GM12878 (cell line): ENCODE measurements around the gene SETBP1. TPM values are rescaled to one million over a fixed set of nuclear protein-coding genes. Genes with fewer than 3 reads are reported as not detected.

ENCODE experiments used
- ATAC-seq: fragments of 200-7000 bp; cut with Tn5 transposase; 3 replicates; pipeline ENCODE4 v1.9.1; 2020; ENCODE audit warnings: mild to moderate bottlenecking, moderate library complexity
- BruUV-seq: library from RNA; stranded (reverse); fragments of 400-500 nt; replicated peaks from 2 replicates; lab custom pipeline; 2021; lab: Mats Ljungman, UMichigan
- CTCF ChIA-PET: fragments of 300-600 bp; sonication (Branson Sonifier 250); formaldehyde crosslinking; extraction: SDS; loops from one replicate; lab custom pipeline; 2021; ENCODE audit warnings: inconsistent platforms; lab: Yijun Ruan, JAX
- POLR2A ChIA-PET: fragments of 350-600 bp; formaldehyde crosslinking; extraction: SDS; loops from one replicate; lab custom pipeline; 2021; ENCODE audit warnings: inconsistent platforms; lab: Charles Lee
- RAD21 ChIA-PET: fragments of 300-600 bp; sonication (Branson Sonifier 250); formaldehyde crosslinking; loops from one replicate; lab custom pipeline; 2023; ENCODE audit warnings: antibody characterized with exemption; ENCODE audit not compliant: unreplicated experiment; lab: Charles Lee
- SMC1A ChIA-PET: fragments of 300-600 bp; sonication (Branson Sonifier 250); formaldehyde crosslinking; loops from one replicate; lab custom pipeline; 2023; ENCODE audit not compliant: unreplicated experiment, uncharacterized antibody; lab: Charles Lee
- DNase-seq: peaks from one replicate; pipeline ENCODE4 v3.0.0-alpha.2; 2011; ENCODE audit warnings: low read depth, low spot score
- FAIRE-seq: peaks from 3 replicates; lab custom pipeline; 2011; peaks lifted over from hg19 to GRCh38; lab: Jason Lieb, UNC
- H2AFZ ChIP-seq: 2 replicates; pipeline ENCODE4 v1.6.0; 2011; ENCODE audit warnings: low read depth, low read length, control low read depth; ENCODE audit not compliant: control insufficient read depth
- H3K27ac ChIP-seq: 2 replicates; pipeline ENCODE4 v1.5.1; 2011; ENCODE audit warnings: control low read depth; ENCODE audit not compliant: control insufficient read depth, insufficient read depth
- H3K27me3 ChIP-seq, 2 experiments: replicated peaks in 1 of 2; 2 replicates each; pipeline versions ENCODE4 v1.6.0 to v1.6.1; 2011; ENCODE audit warnings: low read length in 1 of 2; ENCODE audit not compliant: control insufficient read depth in 2 of 2, insufficient read depth in 2 of 2
- H3K36me3 ChIP-seq, 2 experiments: 2 replicates each; pipeline ENCODE4 v1.5.1; 2011; ENCODE audit warnings: low read length in 1 of 2; ENCODE audit not compliant: control insufficient read depth in 2 of 2, insufficient read depth in 2 of 2
- H3K4me1 ChIP-seq: 2 replicates; pipeline ENCODE4 v1.6.1; 2011; ENCODE audit warnings: mild to moderate bottlenecking, low read length, moderate library complexity, mixed read lengths; ENCODE audit not compliant: control insufficient read depth, insufficient read depth
- H3K4me2 ChIP-seq: 2 replicates; pipeline ENCODE4 v1.6.0; 2011; ENCODE audit warnings: control low read depth; ENCODE audit not compliant: control insufficient read depth, insufficient read depth
- H3K4me3 ChIP-seq: fragments of 200-600 bp; sonication (generic); 2 replicates; pipeline ENCODE4 v1.5.1; 2016
- H3K79me2 ChIP-seq: 2 replicates; pipeline ENCODE4 v1.6.0; 2011; ENCODE audit warnings: low read length; ENCODE audit not compliant: control insufficient read depth, insufficient read depth
- H3K9ac ChIP-seq: 2 replicates; pipeline ENCODE4 v1.8.0; 2011; ENCODE audit warnings: low read length, control low read depth, mixed read lengths; ENCODE audit not compliant: control insufficient read depth, insufficient read depth
- H3K9me3 ChIP-seq: replicated peaks from 3 replicates; pipeline ENCODE4 v1.5.1; 2011; ENCODE audit warnings: mild to moderate bottlenecking, low read length; ENCODE audit not compliant: control insufficient read depth, insufficient read depth
- H4K20me1 ChIP-seq: 2 replicates; pipeline ENCODE4 v1.6.0; 2011; ENCODE audit not compliant: control insufficient read depth, insufficient read depth
- CBFB ChIP-seq: IDR thresholded peaks from 2 replicates; pipeline ENCODE4 v1.6.1; 2016; ENCODE audit warnings: antibody characterized with exemption, low read depth
- MXI1 ChIP-seq: fragments of 150-350 bp; IDR thresholded peaks from 2 replicates; pipeline ENCODE4 v1.6.1; 2011; ENCODE audit warnings: low read depth, mild to moderate bottlenecking, inconsistent platforms, low read length, improper control_type of control experiment
- NFXL1 ChIP-seq: fragments of 450-650 bp; IDR thresholded peaks from 2 replicates; pipeline ENCODE4 v1.6.1; 2017; ENCODE audit warnings: antibody characterized with exemption, mild to moderate bottlenecking, borderline replicate concordance
- NFYA ChIP-seq: IDR thresholded peaks from 2 replicates; pipeline ENCODE4 v1.6.1; 2011; ENCODE audit warnings: low read depth, mild to moderate bottlenecking, low read length, improper control_type of control experiment, borderline replicate concordance
- SMARCA5 ChIP-seq: fragments of 450-650 bp; IDR thresholded peaks from 2 replicates; pipeline ENCODE4 v1.6.1; 2017; ENCODE audit warnings: mild to moderate bottlenecking
- WGBS: methylation state at CpG from one replicate; pipeline ENCODE4 v1.1.6; 2016; ENCODE audit warnings: low lambda C conversion rate; ENCODE audit not compliant: insufficient replicate concordance, insufficient coverage; ENCODE audit errors: missing lambda C conversion rate; 5-methylcytosine and 5-hydroxymethylcytosine counted together
- in situ Hi-C: fragments of 300-500 bp; cut with MboI; formaldehyde crosslinking; loops from 9 replicates; pipeline ENCODE4 v1.14.3; 2018; ENCODE audit warnings: mixed read lengths
- intact Hi-C: fragments of 100-400 bp; cut with micrococcal nuclease; formaldehyde crosslinking; loops from one replicate; pipeline ENCODE4 v1.14.2; 2022; ENCODE audit not compliant: unreplicated experiment
- polyA plus RNA-seq, 11 experiments: library from polyadenylated mRNA; depleted of rRNA in 4 of 11; unstranded in 6 of 11; stranded (reverse) in 5 of 11; fragments of >200 nt; fragmentation: Nextera tagmentation in 4 of 11; fragmentation: Illumina TruSeq in 1 of 11; extraction: Ambion mirVana in 4 of 11; extraction: Trizol in 1 of 11; gene quantifications; 1 replicate in 1 of 11; 2 replicates in 10 of 11; pipeline versions ENCODE4 v1.2.1 to v1.2.3, GENCODE V29; 2011 to 2016; ENCODE audit warnings: inconsistent platforms in 2 of 11, missing spikeins in 2 of 11, low read depth in 1 of 11
- total RNA-seq, 4 experiments: library from RNA; depleted of rRNA in 3 of 4; stranded (reverse); fragments of >200 nt in 3 of 4; fragmentation: Illumina TruSeq in 1 of 4; extraction: Trizol in 1 of 4; gene quantifications; 2 replicates each; pipeline versions ENCODE4 v1.2.1 to v1.2.3, GENCODE V29; 2013 to 2021
- TF ChIP-seq, protein P1 (sequence below): fragments of 150-350 bp; IDR thresholded peaks from 2 replicates; pipeline ENCODE4 v1.6.1; 2016; ENCODE audit warnings: low read depth, low read length

SETBP1 gene
- total and polyA plus RNA-seq, 10 of the 15 experiments (the other 5 are each of a cell fraction or from before 2014, with no cell fraction given): 0.99 to 29.7 (median 8.3) TPM

DNA sequence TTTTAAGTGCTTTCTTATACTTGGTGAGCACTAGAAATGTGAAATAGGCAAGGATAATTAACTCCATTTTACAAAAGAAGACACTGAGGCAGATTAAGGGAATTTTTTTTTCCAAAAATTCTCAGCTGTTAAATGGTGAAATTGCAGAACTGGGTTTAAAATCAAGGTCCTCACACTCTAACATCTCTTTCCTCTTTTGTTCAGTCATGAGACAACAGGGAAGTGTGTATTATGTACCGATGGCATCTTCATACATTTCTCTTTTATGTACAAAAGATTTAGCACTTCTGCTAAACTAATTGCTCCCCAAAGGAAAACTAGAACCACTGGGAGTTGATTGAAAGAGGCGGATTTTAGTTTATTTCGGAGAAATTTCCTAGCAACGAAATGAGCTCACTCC, 203.0 kb downstream of the SETBP1 start:
- no peak for FAIRE-seq
- Histone ChIP-seq H3K4me2 (no peak overlapping the region), H3K36me3 (no peaks in the 10 kb centered on the region), H3K79me2 (no peaks in the 10 kb centered on the region), H3K4me1 (peaks cover 14% of the 10 kb centered on the region), H4K20me1 (no peaks in the 10 kb centered on the region), H3K4me3 (no peak overlapping the region), H3K27me3 (no peaks in the 10 kb centered on the region), H2AFZ (no peak overlapping the region), H3K9ac (no peak overlapping the region), H3K9me3 (no peaks in the 10 kb centered on the region), H3K27ac (no peak overlapping the region)
- intact Hi-C loops (no loop called here), in situ Hi-C loops (no loop called here)
- no peak for ATAC-seq
- RAD21 ChIA-PET: no interaction called here
- SMC1A ChIA-PET: interaction anchor here (1.0 to 2.9 kb wide), 3 partner anchors 9 to 74 kb away, joined by 3 to 12 read pairs (median 4); no protein-coding TSS in a partner anchor
- WGBS: 92% methylated on average over 4 of the region's 4 CpGs
- TF ChIP-seq, protein P1, sequence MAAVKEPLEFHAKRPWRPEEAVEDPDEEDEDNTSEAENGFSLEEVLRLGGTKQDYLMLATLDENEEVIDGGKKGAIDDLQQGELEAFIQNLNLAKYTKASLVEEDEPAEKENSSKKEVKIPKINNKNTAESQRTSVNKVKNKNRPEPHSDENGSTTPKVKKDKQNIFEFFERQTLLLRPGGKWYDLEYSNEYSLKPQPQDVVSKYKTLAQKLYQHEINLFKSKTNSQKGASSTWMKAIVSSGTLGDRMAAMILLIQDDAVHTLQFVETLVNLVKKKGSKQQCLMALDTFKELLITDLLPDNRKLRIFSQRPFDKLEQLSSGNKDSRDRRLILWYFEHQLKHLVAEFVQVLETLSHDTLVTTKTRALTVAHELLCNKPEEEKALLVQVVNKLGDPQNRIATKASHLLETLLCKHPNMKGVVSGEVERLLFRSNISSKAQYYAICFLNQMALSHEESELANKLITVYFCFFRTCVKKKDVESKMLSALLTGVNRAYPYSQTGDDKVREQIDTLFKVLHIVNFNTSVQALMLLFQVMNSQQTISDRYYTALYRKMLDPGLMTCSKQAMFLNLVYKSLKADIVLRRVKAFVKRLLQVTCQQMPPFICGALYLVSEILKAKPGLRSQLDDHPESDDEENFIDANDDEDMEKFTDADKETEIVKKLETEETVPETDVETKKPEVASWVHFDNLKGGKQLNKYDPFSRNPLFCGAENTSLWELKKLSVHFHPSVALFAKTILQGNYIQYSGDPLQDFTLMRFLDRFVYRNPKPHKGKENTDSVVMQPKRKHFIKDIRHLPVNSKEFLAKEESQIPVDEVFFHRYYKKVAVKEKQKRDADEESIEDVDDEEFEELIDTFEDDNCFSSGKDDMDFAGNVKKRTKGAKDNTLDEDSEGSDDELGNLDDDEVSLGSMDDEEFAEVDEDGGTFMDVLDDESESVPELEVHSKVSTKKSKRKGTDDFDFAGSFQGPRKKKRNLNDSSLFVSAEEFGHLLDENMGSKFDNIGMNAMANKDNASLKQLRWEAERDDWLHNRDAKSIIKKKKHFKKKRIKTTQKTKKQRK: no peak
- TF ChIP-seq CBFB: no peak
- TF ChIP-seq NFYA: no peak
- no peak for TF ChIP-seq NFXL1
- TF ChIP-seq SMARCA5: no peak
- TF ChIP-seq MXI1: no peak
- no TSS peak for BruUV-seq
- POLR2A ChIA-PET: no interaction called here
- CTCF ChIA-PET: interaction anchor here (0.6 kb wide), 1 partner anchor 43 kb away, joined by 3 read pairs; no protein-coding TSS in a partner anchor
- no peak for DNase-seq
